Measurements from ENCODE around the gene BIK.

The BIK gene

GRCh38 chr22:43164636-43165035, 54.1 kb downstream of the BIK start:
- DNase-seq = no peak

- no peak for DNase-seq
These were observed 55.8 kb downstream of the BIK start for GRCh38 chr22:43166132-43166930.

- DNase-seq = no peak
These were observed 56.5 kb downstream of the BIK start for GRCh38 chr22:43167001-43167589.

DNA sequence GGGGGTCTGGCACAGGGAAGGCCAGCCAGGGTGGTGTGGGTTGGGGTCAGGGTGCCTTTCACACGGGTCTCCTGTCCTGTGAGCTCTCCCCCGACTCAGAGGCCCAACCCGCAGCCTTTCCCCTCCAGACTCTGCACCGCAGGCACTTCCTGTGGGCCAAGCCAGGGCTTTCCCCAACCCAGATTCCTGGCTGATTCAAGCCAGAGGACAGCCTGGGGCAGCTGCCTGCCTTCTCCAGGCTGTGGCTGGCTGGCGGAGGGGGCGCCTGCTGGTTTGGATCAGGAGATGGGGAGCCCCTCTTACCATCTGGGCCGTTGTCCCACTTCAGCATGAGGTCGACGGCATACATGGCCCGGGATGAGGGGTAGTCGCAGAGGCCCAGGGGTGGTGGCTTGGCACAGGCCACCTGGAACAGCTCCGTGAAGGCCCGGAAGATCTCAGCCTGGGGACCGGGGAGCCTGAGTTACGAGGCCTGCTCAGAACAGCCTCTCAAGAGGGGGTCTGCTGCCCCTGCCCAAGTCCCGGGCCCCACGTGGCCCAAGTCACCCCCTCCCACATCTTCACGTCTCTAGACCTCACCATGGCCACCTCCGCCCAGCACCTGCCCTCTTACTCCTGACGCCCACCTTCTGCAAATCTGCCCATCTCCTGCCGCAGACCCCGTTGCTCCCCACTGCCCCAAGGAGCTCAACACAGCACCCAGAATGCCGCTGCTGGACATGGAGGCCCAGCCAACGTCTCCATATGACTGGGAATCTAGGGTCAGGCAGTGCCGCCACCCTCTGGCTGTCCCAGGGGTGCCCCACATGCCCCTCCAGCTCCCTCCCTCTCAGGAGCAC, 58.1 kb downstream of the BIK start:
- no peak for DNase-seq

GRCh38 chr22:43169310-43170130, 59.0 kb downstream of the BIK start:
- DNase-seq = no peak

DNA sequence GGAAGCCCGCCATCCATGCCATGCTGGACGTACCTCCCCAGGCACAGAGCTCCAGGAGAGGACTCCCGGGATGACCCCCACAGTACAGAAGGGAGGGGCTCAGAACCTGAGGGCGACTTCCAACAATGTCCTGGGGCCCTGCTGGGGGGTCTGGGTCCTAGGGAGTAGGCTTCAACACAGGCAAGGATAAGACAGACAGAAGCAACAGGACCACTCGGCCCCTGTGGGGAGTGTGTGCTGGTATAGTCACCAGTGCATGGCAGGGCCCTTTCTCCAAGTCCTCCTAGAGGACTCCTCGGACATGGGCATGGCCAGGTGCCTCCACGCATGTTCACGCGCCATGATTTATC, 59.6 kb downstream of the BIK start:
- DNase-seq = no peak

DNA sequence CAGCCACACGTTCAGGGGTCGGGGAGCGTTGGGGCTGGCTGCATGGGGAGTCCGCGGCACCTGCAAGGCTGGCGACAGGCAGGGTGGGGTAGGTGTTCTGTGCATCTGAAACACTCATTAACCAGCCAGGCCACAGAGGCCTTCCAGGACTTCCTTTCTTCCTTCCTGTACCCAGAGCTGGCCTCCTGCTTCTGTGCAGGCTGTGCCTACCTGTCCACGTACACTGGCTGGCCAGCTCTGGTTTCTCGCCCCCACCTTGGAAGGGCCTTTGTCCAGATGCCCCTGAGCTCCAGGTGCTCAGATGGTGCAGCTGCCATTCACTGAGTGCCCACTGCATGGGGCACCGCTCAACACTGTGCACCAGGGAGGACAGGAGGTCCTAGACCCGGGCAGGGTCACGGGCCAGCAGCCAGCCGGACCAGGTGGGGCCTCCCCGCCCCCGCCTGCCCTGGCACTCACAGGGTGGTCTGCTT, 60.5 kb downstream of the BIK start:
- DNase-seq = no peak

DNA sequence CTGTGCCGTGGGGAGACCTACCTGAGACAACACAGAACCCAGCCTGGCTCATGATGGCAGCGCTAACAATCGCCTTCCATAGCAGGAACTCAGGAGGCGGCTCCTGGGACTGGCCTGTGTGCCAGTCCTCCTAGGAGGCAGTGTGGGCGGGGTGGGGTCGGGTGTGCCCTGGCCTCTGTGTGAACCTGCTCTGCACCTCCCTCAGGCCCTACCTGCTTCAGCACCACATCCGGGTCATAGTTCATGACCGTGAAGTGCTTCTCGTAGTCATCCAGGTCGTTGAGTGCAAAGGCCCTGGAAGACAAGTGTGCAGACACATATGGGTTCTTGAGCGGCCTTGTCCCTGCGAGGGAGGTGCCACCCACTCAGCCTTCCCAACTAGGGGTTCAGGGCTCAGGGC, 61.1 kb downstream of the BIK start:
- DNase-seq = no peak

DNA sequence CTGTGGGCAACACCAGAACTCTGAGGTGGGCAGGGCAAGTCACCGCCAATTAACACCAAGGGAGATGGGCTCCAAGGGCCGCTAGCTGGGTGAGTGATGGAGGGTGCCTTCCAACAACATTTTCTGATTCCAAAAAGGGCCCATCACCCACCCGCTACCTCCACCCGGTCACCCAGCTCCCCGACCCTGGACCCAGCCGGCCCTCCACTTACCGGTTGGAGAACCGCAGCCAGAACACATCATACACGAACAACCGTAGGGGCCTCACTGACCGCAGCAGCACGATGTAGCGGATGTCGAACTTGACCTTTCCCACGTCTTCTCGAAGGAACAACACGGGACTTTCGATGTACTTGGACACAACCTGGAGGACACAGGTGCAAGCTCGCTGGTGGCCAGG, 61.6 kb downstream of the BIK start:
- no peak for DNase-seq

DNA sequence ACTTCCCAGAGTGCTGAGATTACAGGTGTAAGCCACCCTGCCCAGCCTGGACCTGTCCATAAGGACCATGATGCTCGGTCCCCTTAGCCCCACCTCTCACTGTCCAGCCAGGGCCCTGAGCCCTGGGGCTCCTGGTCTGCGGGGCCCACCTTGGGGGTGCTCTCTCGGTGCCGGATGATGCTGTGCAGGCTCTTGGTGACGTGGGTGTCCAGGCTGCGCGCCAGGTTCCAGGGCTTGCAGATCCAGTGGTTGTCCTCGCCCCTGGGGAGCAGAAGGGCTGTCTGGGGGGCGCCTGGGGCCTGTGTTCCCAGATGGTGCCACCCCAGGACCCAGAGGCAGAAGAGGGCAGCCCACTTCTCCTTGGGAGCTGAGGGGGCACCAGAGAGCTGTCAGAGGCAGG, 63.0 kb downstream of the BIK start:
- no peak for DNase-seq

GRCh38 chr22:43173976-43174720, 63.6 kb downstream of the BIK start:
- DNase-seq = no peak

DNA sequence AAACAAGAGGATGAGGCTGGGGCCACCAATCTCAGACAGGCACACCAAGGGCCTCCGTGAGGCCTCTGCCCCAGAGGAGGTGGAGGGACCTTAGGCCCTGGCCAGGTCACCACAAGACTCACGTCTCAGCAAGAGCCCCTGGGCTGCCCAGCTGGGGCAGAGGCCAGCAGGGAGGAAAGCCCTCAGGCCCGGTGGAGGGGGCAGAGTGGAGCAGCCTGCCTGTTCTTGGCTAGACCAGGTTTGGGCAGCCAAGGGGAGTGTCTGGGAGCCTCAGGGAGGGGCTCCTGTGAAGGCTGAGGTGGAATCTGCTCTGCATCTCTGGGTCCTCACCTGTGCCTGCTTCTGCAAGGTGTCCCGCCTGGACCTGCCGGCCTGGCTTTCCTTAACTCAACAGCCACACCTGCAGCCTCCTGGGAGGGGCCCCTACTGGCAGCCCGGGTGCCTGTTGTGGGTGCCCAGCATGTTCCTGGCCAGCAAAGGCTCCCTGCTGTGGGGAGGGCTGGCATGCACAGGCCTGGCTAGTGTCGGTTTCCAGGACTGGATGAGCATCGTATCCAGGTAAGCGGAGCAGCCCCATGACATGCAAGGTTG, 64.5 kb downstream of the BIK start:
- DNase-seq = no peak

- DNase-seq = no peak
These were observed 65.5 kb downstream of the BIK start for GRCh38 chr22:43176090-43176489.

DNA sequence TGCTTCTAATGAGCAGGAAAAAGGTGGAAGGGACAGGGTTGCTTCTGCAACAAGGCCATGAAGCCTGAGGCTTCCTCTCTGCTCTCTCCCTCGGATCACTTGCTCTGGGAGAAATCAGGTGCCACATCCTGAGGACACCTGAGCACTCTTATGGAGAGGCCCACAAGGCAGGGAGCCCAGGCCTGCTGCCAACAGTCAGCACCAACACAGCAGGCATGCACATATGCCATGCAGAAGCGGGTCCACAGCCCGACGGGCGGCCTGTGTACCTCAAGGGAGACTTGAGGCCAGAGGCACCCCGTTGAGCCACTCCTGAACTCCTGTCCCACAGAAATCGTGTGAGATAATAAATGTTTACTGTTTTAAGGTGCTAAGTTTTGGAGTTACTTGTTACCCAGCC, 66.9 kb downstream of the BIK start:
- no peak for DNase-seq
